Hematopoietic multipotent progenitor cell treated with erythropoietin and hydrocortisone succinate and interleukin-3 and kit ligand, for 4 days (in vitro differentiated cells): ENCODE results near the gene GIPC1.

ENCODE experiments used
- DNase-seq: peaks from one replicate; pipeline ENCODE4 v3.0.0-alpha.2; 2015

GIPC1 gene

GRCh38 chr19:14494411-14494810 lies 1.5 kb downstream of the GIPC1 start:
- DNase-seq: no peak

GRCh38 chr19:14492756-14493337 lies 3.1 kb downstream of the GIPC1 start:
- DNase-seq: no peak

GRCh38 chr19:14487370-14488125 lies 8.4 kb downstream of the GIPC1 start:
- DNase-seq: no peak

GRCh38 chr19:14482172-14482941 lies 13.6 kb downstream of the GIPC1 start:
- DNase-seq: no peak

GRCh38 chr19:14480700-14481079 lies 15.2 kb downstream of the GIPC1 start:
- DNase-seq: no peak

GRCh38 chr19:14479975-14480699 lies 15.8 kb downstream of the GIPC1 start:
- peak; percentile 74 for DNase-seq

- no peak for DNase-seq
Observed at GRCh38 chr19:14479309-14479974, 16.5 kb downstream of the GIPC1 start.

GRCh38 chr19:14478113-14478545 lies 17.8 kb downstream of the GIPC1 start:
- DNase-seq: no peak

GRCh38 chr19:14477418-14478112 lies 18.4 kb downstream of the GIPC1 start:
- DNase-seq: no peak

GRCh38 chr19:14476673-14477401 lies 19.1 kb downstream of the GIPC1 start:
- DNase-seq: peak; percentile 57

GRCh38 chr19:14476327-14476672 lies 19.6 kb downstream of the GIPC1 start:
- DNase-seq: no peak

GRCh38 chr19:14475251-14476073 lies 20.5 kb downstream of the GIPC1 start, which contains the start of gene PTGER1:
PTGER1 (minus strand) TSS chr19:14475354; CDS start chr19:14474320, 1,034 bp downstream.
- DNase-seq: peak; percentile 72

GRCh38 chr19:14474827-14475226 lies 21.1 kb downstream of the GIPC1 start:
- no peak for DNase-seq

- no peak for DNase-seq
Observed at GRCh38 chr19:14473978-14474578, 21.8 kb downstream of the GIPC1 start.

- DNase-seq: peak; percentile 61
Observed at GRCh38 chr19:14473073-14473977, 22.6 kb downstream of the GIPC1 start.

GRCh38 chr19:14472202-14472938 lies 23.6 kb downstream of the GIPC1 start:
- peak; percentile 85 for DNase-seq

- no peak for DNase-seq
Observed at GRCh38 chr19:14471436-14472187, 24.3 kb downstream of the GIPC1 start.
